NCI-H526 treated with DMSO at 0.1 percent for 48 hours (cell line): Measurements from ENCODE around the gene ARSD.
"Not testable (repeated sequence)": the region's sequence is repeated elsewhere in the genome, so short reads cannot be mapped to it uniquely, and the experiment has no call there.

Experiments
- DNase-seq: peaks from one replicate; lab custom pipeline; 2025; lab: John Stamatoyannopoulos, UW

Gene ARSD, protein sequence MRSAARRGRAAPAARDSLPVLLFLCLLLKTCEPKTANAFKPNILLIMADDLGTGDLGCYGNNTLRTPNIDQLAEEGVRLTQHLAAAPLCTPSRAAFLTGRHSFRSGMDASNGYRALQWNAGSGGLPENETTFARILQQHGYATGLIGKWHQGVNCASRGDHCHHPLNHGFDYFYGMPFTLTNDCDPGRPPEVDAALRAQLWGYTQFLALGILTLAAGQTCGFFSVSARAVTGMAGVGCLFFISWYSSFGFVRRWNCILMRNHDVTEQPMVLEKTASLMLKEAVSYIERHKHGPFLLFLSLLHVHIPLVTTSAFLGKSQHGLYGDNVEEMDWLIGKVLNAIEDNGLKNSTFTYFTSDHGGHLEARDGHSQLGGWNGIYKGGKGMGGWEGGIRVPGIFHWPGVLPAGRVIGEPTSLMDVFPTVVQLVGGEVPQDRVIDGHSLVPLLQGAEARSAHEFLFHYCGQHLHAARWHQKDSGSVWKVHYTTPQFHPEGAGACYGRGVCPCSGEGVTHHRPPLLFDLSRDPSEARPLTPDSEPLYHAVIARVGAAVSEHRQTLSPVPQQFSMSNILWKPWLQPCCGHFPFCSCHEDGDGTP

DNA sequence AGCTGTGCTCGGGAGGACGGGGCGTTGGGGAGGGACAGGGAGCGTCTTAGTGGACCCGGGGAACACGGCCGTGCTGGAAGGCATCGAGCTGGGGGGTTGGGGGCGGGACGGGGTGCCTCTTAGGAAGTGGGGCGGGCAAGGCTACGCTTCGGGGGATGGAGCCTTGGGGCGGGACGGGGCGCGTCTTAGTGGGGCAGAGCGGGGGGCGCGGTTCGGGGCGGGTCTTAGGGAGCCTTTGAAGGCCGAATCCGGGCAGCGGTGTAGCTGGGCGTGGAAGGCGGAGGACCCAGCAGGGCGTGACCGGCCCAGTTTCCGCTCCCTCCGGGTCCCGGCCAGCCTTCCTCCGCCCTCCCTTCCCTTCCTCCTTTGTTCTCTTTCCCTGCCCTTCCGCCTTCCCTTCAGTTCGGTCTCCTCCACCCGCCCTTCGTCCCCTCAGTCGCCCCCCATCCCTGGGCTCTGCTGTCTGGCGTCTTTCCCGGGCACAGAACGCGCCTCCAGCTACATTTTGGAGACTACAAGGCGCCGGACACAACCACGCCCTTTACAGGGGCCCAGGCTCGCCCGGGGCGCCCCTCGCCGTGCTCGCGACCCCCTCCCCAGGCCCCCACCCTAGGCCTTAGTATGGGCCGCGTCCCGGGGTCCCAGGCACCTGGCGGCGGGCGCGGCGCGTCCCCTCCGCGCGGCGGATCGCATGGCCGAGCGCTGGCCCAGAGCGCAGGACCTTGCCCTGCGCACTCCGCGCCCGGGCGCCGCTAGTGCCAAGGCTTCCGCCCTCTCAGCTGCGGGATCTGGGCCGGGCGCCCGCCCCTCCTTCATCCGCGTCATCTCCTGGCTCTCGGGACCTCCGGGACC, at the start of gene ARSD:
Gene ARSD, minus strand, starts transcription at position 757 of the 852 bp plus-strand sequence. Its CDS starts 64 bp downstream, at position 693.
- DNase-seq, result peak; percentile 55

GRCh38 chrX:2978639-2979038, 49.5 kb upstream of the ARSD start:
- not testable (repeated sequence) for DNase-seq

- DNase-seq, result no peak
Measured at GRCh38 chrX:2974961-2975360, 45.8 kb upstream of the ARSD start.

- DNase-seq, result no peak
Measured at GRCh38 chrX:2972391-2972790, 43.3 kb upstream of the ARSD start.

- no peak for DNase-seq
Measured at GRCh38 chrX:2969021-2969420, 39.9 kb upstream of the ARSD start.

- peak; percentile 17 for DNase-seq
Measured at GRCh38 chrX:2967998-2968909, 39.1 kb upstream of the ARSD start.

GRCh38 chrX:2967584-2967983, 38.4 kb upstream of the ARSD start:
- no peak for DNase-seq

- DNase-seq, result no peak
Measured at GRCh38 chrX:2967012-2967411, 37.9 kb upstream of the ARSD start.

DNA sequence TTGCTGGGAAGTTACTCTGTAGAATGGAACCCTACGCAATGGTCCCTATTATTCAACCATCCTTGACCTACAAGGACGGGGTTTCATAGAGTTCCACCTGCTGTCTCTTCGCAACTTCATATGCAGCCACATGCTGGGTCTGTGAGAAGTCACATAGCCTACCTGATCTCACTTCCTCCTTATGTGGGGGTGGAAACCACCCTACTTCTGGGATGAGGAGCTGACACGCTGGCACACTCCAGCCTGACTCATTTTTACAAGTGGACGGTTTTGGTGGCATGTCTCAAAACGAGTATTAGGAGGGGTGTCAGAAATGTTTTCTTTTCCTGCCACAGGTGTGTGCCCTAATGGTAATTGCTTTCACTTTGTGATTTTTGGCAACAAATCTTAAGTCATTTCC, 36.8 kb upstream of the ARSD start:
- DNase-seq, result no peak

DNA sequence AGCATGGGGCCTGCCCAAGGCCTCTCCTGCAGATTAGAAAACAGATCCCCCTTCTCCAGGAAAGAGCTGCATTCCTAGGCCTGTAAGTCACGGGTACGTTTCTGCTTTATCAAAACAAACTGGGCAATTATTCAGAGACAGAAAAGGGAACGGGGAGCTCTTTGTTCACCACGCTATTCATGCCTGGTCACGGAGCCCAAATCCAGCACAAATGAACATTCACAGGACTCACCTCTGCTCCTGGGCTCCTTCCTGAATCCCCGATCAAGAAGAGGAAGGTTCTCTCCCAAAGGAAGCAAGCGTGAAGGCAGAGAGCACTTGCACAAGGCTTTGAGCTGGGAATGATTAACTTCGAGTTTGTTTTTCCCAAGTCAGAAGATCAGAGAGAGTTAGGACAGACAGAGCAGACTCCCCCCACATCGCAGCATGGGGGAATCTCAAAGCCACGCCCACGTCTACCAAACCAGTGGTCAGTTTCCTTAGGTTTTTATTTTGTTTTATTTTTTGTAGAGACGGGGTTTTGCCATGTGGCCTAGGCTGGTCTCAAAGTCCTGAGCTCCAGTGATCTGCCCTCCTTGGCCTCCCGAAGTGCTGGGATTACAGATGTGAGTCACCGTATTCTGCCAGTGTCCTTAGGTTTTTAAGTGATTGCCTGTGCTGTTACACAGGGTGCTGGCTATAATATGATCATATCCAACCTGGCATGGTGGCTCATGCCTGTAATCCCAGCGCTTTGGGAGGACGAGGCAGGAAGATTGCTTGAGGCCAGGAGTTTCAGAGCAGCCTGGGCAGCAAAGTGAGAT, 35.1 kb upstream of the ARSD start:
- DNase-seq, result not testable (repeated sequence)

DNA sequence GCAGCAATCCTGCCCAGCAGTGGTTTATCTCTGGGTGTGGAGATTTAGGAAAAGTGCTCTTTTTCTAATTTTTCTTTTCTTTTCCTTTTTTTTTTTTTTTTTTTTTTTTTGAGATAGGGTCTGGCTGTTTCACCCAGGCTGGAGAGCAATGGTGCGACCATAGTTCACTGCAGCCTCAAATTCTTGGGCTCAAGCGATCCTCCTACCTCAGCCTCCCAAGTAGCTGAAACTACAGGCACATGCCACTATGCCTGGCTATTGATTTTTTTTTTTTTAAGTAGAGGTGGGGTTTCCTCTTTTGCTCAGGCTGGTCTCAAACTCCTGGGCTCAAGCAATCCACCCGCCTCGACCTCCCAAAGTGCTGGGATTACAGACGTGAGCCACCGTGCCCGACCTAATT, 34.3 kb upstream of the ARSD start:
- DNase-seq, result not testable (repeated sequence)

GRCh38 chrX:2962381-2962780, 33.2 kb upstream of the ARSD start:
- no peak for DNase-seq

GRCh38 chrX:2960861-2961515, 31.8 kb upstream of the ARSD start:
- no peak for DNase-seq

DNA sequence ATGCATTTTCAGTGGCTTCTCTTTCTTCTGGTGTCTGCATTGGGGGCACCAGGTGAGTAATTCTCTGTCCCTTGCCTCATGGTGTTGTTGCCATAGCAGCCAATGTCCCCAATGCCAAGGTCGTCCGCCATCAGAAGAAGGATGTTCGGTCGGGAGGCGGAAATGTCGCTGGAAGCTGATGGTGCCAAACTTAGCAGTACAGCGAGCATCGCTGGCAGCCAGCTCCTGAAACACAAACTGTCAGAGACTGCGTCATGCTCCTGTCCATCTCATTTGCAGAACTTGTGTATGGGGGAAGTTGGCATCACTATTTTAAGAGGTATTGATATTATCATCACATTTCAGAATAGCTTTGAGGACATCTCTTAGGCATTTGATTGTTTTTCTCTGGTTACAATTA, 29.1 kb upstream of the ARSD start:
- no peak for DNase-seq

- DNase-seq, result no peak
Measured at GRCh38 chrX:2955838-2956237, 26.7 kb upstream of the ARSD start.

GRCh38 chrX:2955281-2955680, 26.1 kb upstream of the ARSD start:
- no peak for DNase-seq

DNA sequence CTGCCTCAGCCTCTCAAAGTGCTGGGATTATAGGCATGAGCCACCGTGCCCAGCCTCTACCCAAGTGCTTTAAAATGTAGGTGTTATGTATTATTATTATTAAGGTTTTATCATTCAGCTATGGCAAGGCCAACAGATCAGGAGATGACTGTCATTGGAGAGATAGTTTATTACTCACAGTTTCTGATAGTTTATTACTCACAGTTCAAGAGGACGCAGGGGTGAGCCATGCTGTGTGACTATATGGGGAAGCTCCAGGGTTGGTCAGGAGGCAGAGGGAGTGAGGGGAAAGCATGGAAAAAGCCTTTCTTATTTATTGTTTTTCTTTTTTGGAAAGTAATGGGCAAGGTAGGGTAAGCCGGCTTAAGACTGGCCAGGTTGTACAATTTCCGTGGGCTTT, 25.4 kb upstream of the ARSD start:
- DNase-seq, result no peak

GRCh38 chrX:2937942-2938341, 8.8 kb upstream of the ARSD start:
- DNase-seq, result not testable (repeated sequence)

DNA sequence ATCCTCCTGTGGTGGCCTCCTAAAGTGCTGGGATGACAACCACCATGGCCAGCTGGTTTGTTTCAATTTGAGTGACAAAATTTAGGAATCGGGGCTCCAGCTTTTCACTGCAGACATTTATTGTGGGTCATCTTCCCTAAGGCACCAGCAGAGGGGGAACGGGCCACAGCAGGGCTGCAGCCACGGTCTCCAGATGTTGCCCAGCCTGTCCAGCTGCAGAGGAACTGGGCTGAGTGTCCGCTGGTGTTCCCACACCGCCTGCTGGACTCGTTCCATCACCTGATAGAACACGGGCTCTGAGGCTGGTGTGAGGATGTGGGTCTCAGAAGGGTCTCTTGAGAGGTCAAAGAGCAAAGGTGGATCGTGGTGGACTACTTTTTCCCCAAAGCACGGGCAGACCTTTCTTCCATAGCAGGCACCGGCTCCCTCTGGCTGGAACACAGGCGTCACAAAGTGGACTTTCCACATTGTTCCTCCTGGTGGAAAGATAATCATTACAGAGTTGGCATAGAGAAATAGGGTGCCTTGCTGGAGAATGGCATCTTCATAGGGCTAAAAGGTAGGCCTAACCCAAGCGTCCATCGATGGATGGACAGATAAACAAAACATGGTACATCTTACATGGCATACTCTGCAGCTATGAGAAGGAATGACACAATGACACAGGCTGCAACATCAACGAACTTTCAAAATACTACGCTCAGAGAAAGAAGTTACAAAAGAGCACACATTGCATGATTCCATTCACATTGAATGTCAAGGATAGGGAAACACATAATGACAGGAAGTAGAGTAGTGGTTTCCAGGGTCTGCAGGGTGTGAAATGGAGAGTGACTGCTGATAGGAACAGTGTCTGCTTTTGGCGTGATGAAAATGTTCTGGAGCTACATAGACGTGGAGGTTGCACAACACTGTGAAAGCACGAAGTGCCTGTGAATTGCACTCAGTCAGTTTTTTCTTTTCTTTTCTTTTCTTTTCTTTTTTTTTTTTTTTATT, 5.9 kb upstream of the ARSD start:
- no peak for DNase-seq
